ENCODE data around the gene EARS2.

EARS2 gene

DNA sequence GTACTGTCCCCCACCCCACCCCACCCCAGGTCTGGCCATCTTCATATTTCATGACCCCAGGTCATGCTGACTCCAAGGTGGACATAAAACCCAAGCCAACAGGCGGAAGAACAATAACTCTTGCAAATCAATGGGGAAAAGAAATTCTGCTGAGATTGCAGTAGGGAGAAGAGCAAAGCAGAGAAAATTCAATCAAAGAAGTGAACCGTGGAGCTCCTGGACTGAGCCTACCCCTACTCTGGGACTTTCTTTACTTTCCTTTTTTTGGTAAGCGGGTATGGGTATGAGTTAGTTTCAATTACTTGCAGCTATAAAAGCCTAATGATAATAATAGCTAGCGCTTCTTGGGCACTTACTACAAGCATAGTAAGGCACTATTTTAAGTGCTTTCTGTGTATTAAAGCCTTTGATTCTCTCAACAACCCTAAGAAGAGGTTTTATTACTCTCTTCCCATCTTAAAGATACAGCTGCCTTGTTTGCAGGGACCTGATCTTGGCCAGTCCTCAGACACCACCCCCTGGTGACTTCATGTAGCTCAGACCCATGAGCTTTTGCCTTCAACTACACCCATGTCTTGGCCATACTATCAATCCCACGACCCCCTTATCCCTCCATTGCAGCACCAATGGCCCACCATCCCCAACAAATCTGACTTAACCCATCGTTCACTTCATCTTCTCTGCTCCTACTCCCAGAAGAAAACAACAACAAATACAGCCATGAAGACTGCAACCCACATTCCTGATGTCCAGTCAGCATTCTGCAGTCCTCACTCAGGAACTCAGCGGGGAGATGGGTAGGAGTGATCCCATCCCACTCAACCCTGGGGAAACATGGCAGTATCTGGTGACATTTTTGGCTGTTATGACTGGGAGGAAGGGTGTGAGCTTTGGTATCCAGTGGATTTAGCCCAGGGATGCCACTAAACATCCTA lies 51.2 kb downstream of the EARS2 start:
- DNase-seq: no peak
- Histone ChIP-seq H3K27ac (no peak overlapping the region), H3K9me3 (ENCODE audit: severe bottlenecking) (no peaks in the 10 kb centered on the region), H3K27me3 (ENCODE audit: insufficient read depth, low read depth, severe bottlenecking) (no peaks in the 10 kb centered on the region), H3K36me3 (peaks cover 68% of the 10 kb centered on the region), H3K4me3 (ENCODE audit: low read depth, low read length) (no peak overlapping the region)
- TF ChIP-seq, protein P1, sequence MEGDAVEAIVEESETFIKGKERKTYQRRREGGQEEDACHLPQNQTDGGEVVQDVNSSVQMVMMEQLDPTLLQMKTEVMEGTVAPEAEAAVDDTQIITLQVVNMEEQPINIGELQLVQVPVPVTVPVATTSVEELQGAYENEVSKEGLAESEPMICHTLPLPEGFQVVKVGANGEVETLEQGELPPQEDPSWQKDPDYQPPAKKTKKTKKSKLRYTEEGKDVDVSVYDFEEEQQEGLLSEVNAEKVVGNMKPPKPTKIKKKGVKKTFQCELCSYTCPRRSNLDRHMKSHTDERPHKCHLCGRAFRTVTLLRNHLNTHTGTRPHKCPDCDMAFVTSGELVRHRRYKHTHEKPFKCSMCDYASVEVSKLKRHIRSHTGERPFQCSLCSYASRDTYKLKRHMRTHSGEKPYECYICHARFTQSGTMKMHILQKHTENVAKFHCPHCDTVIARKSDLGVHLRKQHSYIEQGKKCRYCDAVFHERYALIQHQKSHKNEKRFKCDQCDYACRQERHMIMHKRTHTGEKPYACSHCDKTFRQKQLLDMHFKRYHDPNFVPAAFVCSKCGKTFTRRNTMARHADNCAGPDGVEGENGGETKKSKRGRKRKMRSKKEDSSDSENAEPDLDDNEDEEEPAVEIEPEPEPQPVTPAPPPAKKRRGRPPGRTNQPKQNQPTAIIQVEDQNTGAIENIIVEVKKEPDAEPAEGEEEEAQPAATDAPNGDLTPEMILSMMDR (IDR thresholded peaks at IDR 0.05; ENCODE audit: low read depth, low read length): no peak

DNA sequence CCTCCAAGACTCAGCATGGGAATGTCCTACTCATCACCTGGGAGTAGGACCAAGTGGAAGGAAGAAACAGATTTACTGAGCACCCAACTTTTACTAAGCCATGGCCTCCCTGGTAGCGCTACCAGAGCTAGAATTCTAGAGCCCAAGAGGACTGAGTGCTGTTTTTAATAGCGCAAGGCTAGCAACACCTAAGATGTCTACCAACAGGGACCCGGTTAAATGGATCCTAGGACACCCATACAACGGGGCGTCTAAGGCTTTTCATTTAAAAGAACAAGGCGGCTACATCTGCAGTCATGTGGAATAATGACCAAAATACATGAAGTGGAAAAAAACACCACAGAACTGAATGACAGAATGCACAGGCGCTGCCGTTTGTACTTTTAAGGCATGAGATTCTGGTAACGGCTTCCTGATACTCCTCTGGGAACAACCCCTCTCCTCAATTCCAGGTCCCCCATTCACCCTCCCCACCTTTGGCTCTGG lies 51.9 kb downstream of the EARS2 start:
- TF ChIP-seq, protein P1 (IDR thresholded peaks at IDR 0.05; ENCODE audit: low read depth, low read length): no peak
- no peak overlapping the region for H3K27ac ChIP-seq

GRCh38 chr16:23504453-23505179 lies 52.5 kb downstream of the EARS2 start:
- DNase-seq: no peak
- Histone ChIP-seq H3K27me3 (ENCODE audit: insufficient read depth, low read depth, severe bottlenecking) (no peaks in the 10 kb centered on the region), H3K27ac (no peak overlapping the region), H3K4me3 (ENCODE audit: low read depth, low read length) (no peak overlapping the region), H3K36me3 (peaks cover 77% of the 10 kb centered on the region), H3K9me3 (ENCODE audit: severe bottlenecking) (no peaks in the 10 kb centered on the region)
- TF ChIP-seq, protein P1 (IDR thresholded peaks at IDR 0.05; ENCODE audit: low read depth, low read length): no peak

More for the DNA sequence above, 51.9 kb downstream of the EARS2 start:
- H3K4me3 ChIP-seq (ENCODE audit: low read depth, low read length): no peak overlapping the region
- H3K27me3 ChIP-seq (ENCODE audit: insufficient read depth, low read depth, severe bottlenecking): no peaks in the 10 kb centered on the region
- peaks cover 75% of the 10 kb centered on the region for H3K36me3 ChIP-seq
- H3K9me3 ChIP-seq (ENCODE audit: severe bottlenecking): no peaks in the 10 kb centered on the region
- DNase-seq: no peak

GRCh38 chr16:23504076-23504452 lies 53.1 kb downstream of the EARS2 start:
- DNase-seq: no peak
- Histone ChIP-seq H3K4me3 (ENCODE audit: low read depth, low read length) (no peak overlapping the region), H3K9me3 (ENCODE audit: severe bottlenecking) (no peaks in the 10 kb centered on the region), H3K27ac (no peak overlapping the region), H3K27me3 (ENCODE audit: insufficient read depth, low read depth, severe bottlenecking) (no peaks in the 10 kb centered on the region), H3K36me3 (peaks cover 72% of the 10 kb centered on the region)
- TF ChIP-seq, protein P1 (IDR thresholded peaks at IDR 0.05; ENCODE audit: low read depth, low read length): no peak

DNA sequence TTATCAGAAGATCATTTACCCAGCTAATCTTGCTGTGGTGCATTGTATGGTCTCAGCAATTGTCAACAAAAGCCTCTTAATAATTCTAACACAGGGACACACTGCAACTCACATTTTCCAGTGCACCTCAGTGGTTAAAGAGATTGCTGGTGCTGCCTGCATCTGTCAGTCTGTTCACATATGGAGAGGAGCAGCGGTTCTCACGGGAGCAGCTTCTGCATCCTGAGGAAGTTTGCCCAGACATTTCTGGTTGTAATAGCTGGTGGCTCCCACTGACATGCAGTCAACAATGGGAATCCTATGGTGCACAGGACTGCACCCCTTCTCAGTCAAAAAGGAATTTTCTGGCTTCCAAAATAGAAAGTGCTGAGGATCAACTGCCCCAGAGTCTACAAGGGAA lies 54.7 kb downstream of the EARS2 start:
- TF ChIP-seq, protein P1 (IDR thresholded peaks at IDR 0.05; ENCODE audit: low read depth, low read length): no peak
- peaks cover 62% of the 10 kb centered on the region for H3K36me3 ChIP-seq
- H3K27ac ChIP-seq: no peak overlapping the region
- H3K27me3 ChIP-seq (ENCODE audit: insufficient read depth, low read depth, severe bottlenecking): no peaks in the 10 kb centered on the region
- no peaks in the 10 kb centered on the region for H3K9me3 ChIP-seq (ENCODE audit: severe bottlenecking)
- no peak overlapping the region for H3K4me3 ChIP-seq (ENCODE audit: low read depth, low read length)
- no peak for DNase-seq

Data from WERI-Rb-1 (cell line).